Ovary (tissue), 9 donors: ENCODE results near the gene LRRC8C. TPM values are rescaled to one million over a fixed set of nuclear protein-coding genes. Genes with fewer than 3 reads are reported as not detected.
A peak's percentile ranks its signal among the peaks of the same experiment; 100 is the strongest.

Source experiments
- DNase-seq, 5 donors: peaks; one replicate each; pipeline ENCODE4 v3.0.0-alpha.2; 2019 to 2020
- H3K27ac ChIP-seq, 2 donors: fragments of 200-600 bp; one replicate each; pipeline versions ENCODE4 v1.5.1 to v1.8.0; 2019 to 2022
- H3K27me3 ChIP-seq: fragments of 200-600 bp; one replicate; pipeline ENCODE4 v1.8.0; 2022
- H3K36me3 ChIP-seq: fragments of 200-600 bp; sonication (generic); one replicate; pipeline ENCODE4 v1.5.1; 2019
- H3K4me1 ChIP-seq: one replicate; pipeline ENCODE4 v1.8.1; 2013; ENCODE audit warnings: mild to moderate bottlenecking, moderate library complexity; ENCODE audit not compliant: insufficient read depth
- H3K4me3 ChIP-seq: fragments of 200-600 bp; sonication (generic); one replicate; pipeline ENCODE4 v1.5.1; 2017
- H3K9me3 ChIP-seq, 2 donors: fragments of 200-600 bp in 1 of 2; sonication (generic) in 1 of 2; one replicate each; pipeline versions ENCODE4 v1.5.1 to v1.8.1; 2013 to 2019; ENCODE audit warnings: mild to moderate bottlenecking in 1 of 2, moderate library complexity in 1 of 2
- CTCF ChIP-seq, 3 donors: fragments of 450-650 bp in 2 of 3; fragments of 200-600 bp in 1 of 3; IDR thresholded peaks; one replicate each; pipeline versions ENCODE4 v1.5.1 to v1.8.0; 2016 to 2022; ENCODE audit warnings: antibody characterized with exemption in 3 of 3, mild to moderate bottlenecking in 1 of 3
- EP300 ChIP-seq: sonication (generic); formaldehyde crosslinking; IDR thresholded peaks from one replicate; pipeline ENCODE4 v1.6.1; 2017; ENCODE audit warnings: antibody characterized with exemption
- POLR2A ChIP-seq: fragments of 450-650 bp; IDR thresholded peaks from one replicate; pipeline ENCODE4 v1.6.1; 2017; ENCODE audit warnings: antibody characterized with exemption, mild to moderate bottlenecking, moderate library complexity
- WGBS, 3 donors: extraction: QIAGEN DNeasy Blood & Tissue Kit in 1 of 3; methylation state at CpG; one replicate each; pipeline versions ENCODE4 v1.1.5 to v1.1.7; 2013 to 2017; 5-methylcytosine and 5-hydroxymethylcytosine counted together
- intact Hi-C, 4 donors: fragments of 100-400 bp; cut with DNase I; formaldehyde crosslinking; loops; one replicate each; pipeline versions ENCODE4 v1.11.0 to v1.15.1; 2022 to 2023
- polyA plus RNA-seq, 2 donors: library from polyadenylated mRNA; stranded (reverse); fragments of 200-250 nt in 1 of 2; fragments of 350-450 nt in 1 of 2; fragmentation: Illumina TruSeq in 1 of 2; extraction: RNeasy Lipid Tissue Mini Kit (QIAGEN cat#74804) in 1 of 2; gene quantifications; one replicate each; pipeline ENCODE4 v1.2.3, GENCODE V29; 2013 to 2014
- total RNA-seq, 7 donors: library from RNA; depleted of rRNA in 2 of 7; stranded (reverse); fragments of >200 nt in 2 of 7; fragmentation: NEBNext Ultra II Directional in 3 of 7; extraction: Animal tissue kit (Norgen Biotek cat#: 25700) in 3 of 7; gene quantifications; one replicate each; pipeline versions ENCODE4 v1.1.0 to v1.2.4, GENCODE V29; 2016 to 2023
- donor health status: DM: no; HTN: no; CAD: no; lungs with moderate emphysema.
- donor health status: DM: no; HTN: no; CAD: no.
- donor health status: Bipolar disorder and iron deficiency.
- donor health status: DM: yes; HTN: yes; CAD: no.
- donor health status: DM: no; HTN: no; CAD: no.
- donor health status: DM: yes; HTN: yes; CAD: no.

The LRRC8C gene
- total and polyA plus RNA-seq, 9 donors: 5.6 to 11.1 (median 7.2) TPM

- no peaks in the 10 kb centered on the region for H3K27me3 ChIP-seq
- DNase-seq: peak in 2 of 5 donors; percentile 20 to 22
- no peaks in the 10 kb centered on the region for H3K9me3 ChIP-seq
- peak overlapping the region; percentile 43 for H3K4me3 ChIP-seq
- no peaks in the 10 kb centered on the region for H3K36me3 ChIP-seq
- WGBS, 3 donors: 28 to 62% (median 48%) methylated on average over 13 of the region's 13 CpGs
- H3K4me1 ChIP-seq: no peaks in the 10 kb centered on the region
- intact Hi-C loops: loop anchor here (2.0 to 10.0 kb wide), 4 partner anchors 128 to 280 kb away; partner anchors contain the start of gene LRRC8C (in 4 of the 4)
- H3K27ac ChIP-seq: no peak overlapping the region
- TF ChIP-seq POLR2A (no peak), EP300 (no peak), CTCF (IDR thresholded peaks at IDR 0.05) (no peak)
These were observed 129.5 kb downstream of the LRRC8C start for GRCh38 chr1:89762386-89762778.

- DNase-seq: peak; percentile 74 to 88 (median 85)
- H3K27ac ChIP-seq: no peak overlapping the region
- H3K4me1 ChIP-seq: no peaks in the 10 kb centered on the region
- no peaks in the 10 kb centered on the region for H3K9me3 ChIP-seq
- no peak for TF ChIP-seq EP300
- peak; percentile 88 to 90 (median 89) for TF ChIP-seq CTCF (IDR thresholded peaks at IDR 0.05)
- TF ChIP-seq POLR2A: no peak
- H3K27me3 ChIP-seq: no peaks in the 10 kb centered on the region
- H3K36me3 ChIP-seq: no peaks in the 10 kb centered on the region
- 2 to 4% (median 3%) methylated on average over 47 of the region's 47 CpGs for WGBS, 3 donors
- intact Hi-C loops: loop anchor here (2.0 to 10.0 kb wide), 4 partner anchors 128 to 280 kb away; partner anchors contain the start of gene LRRC8C (in 4 of the 4)
- H3K4me3 ChIP-seq: peak overlapping the region; percentile 43
These were observed 130.1 kb downstream of the LRRC8C start for GRCh38 chr1:89762779-89763648.

GRCh38 chr1:89763649-89763986 lies 130.7 kb downstream of the LRRC8C start:
- no peak for DNase-seq
- intact Hi-C loops: loop anchor here (2.0 to 10.0 kb wide), 4 partner anchors 129 to 281 kb away; partner anchors contain the start of gene LRRC8C (in 4 of the 4)
- no peaks in the 10 kb centered on the region for H3K9me3 ChIP-seq
- no peaks in the 10 kb centered on the region for H3K36me3 ChIP-seq
- WGBS, 3 donors: 49 to 58% (median 53%) methylated on average over 5 of the region's 5 CpGs
- no peaks in the 10 kb centered on the region for H3K4me1 ChIP-seq
- TF ChIP-seq POLR2A (no peak), EP300 (no peak), CTCF (IDR thresholded peaks at IDR 0.05) (no peak)
- H3K27ac ChIP-seq: no peak overlapping the region
- H3K4me3 ChIP-seq: peak overlapping the region; percentile 43
- no peaks in the 10 kb centered on the region for H3K27me3 ChIP-seq

- DNase-seq: no peak
- 42 to 86% (median 43%) methylated on average over 1 of the region's 1 CpG for WGBS, 3 donors
- TF ChIP-seq CTCF (IDR thresholded peaks at IDR 0.05) (no peak), EP300 (no peak)
- Histone ChIP-seq H3K27me3 (no peaks in the 10 kb centered on the region), H3K36me3 (no peaks in the 10 kb centered on the region), H3K27ac (no peak overlapping the region), H3K4me3 (no peak overlapping the region), H3K4me1 (no peaks in the 10 kb centered on the region), H3K9me3 (no peaks in the 10 kb centered on the region)
- intact Hi-C loops: loop anchor here (10.0 kb wide), 2 partner anchors 131 to 281 kb away; partner anchors contain the start of gene LRRC8C (in 3 of the 4)
These were observed 132.9 kb downstream of the LRRC8C start for GRCh38 chr1:89765774-89766173.
